PC-9 (cell line): ENCODE measurements around the gene CUEDC2. TPM values are rescaled to one million over a fixed set of nuclear protein-coding genes. Genes with fewer than 3 reads are reported as not detected.

ENCODE experiments used
- BruUV-seq: library from RNA; stranded (reverse); fragments of 400-500 nt; replicated peaks from 2 replicates; lab custom pipeline; 2021; lab: Mats Ljungman, UMichigan
- CTCF ChIA-PET: fragments of 300-600 bp; sonication (Branson Sonifier 250); formaldehyde crosslinking; loops from one replicate; lab custom pipeline; 2022; ENCODE audit warnings: antibody characterized with exemption; lab: Charles Lee
- POLR2A ChIA-PET: fragments of 300-600 bp; sonication (Branson Sonifier 250); formaldehyde crosslinking; loops from one replicate; lab custom pipeline; 2022; ENCODE audit warnings: antibody characterized with exemption; ENCODE audit not compliant: unreplicated experiment; lab: Charles Lee
- DNase-seq, 2 experiments: peaks; one replicate each; pipeline versions ENCODE4 v3.0.0 to v3.0.0-alpha.2; 2015 to 2022; ENCODE audit warnings: mixed read lengths in 1 of 2
- H2AFZ ChIP-seq: fragments of 200-600 bp; sonication (generic); 2 replicates; pipeline ENCODE4 v1.8.1; 2017; ENCODE audit warnings: antibody characterized with exemption
- H3F3A ChIP-seq: fragments of 200-600 bp; sonication (generic); 2 replicates; pipeline ENCODE4 v1.8.1; 2017; ENCODE audit warnings: antibody characterized with exemption, mild to moderate bottlenecking, low read depth; ENCODE audit not compliant: insufficient read depth
- H3K27ac ChIP-seq: fragments of 200-600 bp; sonication (generic); 2 replicates; pipeline ENCODE4 v1.6.1; 2016; ENCODE audit warnings: mixed run types
- H3K27me3 ChIP-seq: fragments of 200-600 bp; sonication (generic); 2 replicates; pipeline ENCODE4 v1.6.1; 2016; ENCODE audit warnings: low read depth, mixed run types; ENCODE audit not compliant: insufficient read depth
- H3K36me3 ChIP-seq: fragments of 200-600 bp; sonication (generic); 2 replicates; pipeline ENCODE4 v1.6.1; 2016; ENCODE audit warnings: low read depth, mixed run types
- H3K4me1 ChIP-seq: fragments of 200-600 bp; sonication (generic); replicated peaks from 2 replicates; pipeline ENCODE4 v1.6.1; 2016; ENCODE audit warnings: mixed run types; ENCODE audit not compliant: insufficient read depth
- H3K4me2 ChIP-seq: fragments of 200-600 bp; sonication (generic); 2 replicates; pipeline ENCODE4 v1.6.1; 2017; ENCODE audit warnings: mixed run types
- H3K4me3 ChIP-seq: fragments of 200-600 bp; sonication (generic); 2 replicates; pipeline ENCODE4 v1.6.1; 2016; ENCODE audit warnings: mixed run types
- H3K79me2 ChIP-seq: fragments of 200-600 bp; sonication (generic); 2 replicates; pipeline ENCODE4 v1.6.1; 2017; ENCODE audit warnings: low read depth, mixed run types
- H3K9me2 ChIP-seq: fragments of 200-600 bp; sonication (generic); 2 replicates; pipeline ENCODE4 v1.8.1; 2017; ENCODE audit warnings: mild to moderate bottlenecking; ENCODE audit not compliant: insufficient read depth
- H3K9me3 ChIP-seq: fragments of 200-600 bp; sonication (generic); 2 replicates; pipeline ENCODE4 v1.8.1; 2016; ENCODE audit warnings: low read depth; ENCODE audit not compliant: insufficient read depth
- H4K20me1 ChIP-seq: fragments of 200-600 bp; sonication (generic); 2 replicates; pipeline ENCODE4 v1.8.1; 2017; ENCODE audit not compliant: insufficient read depth
- EZH2 ChIP-seq: fragments of 200-600 bp; sonication (generic); IDR thresholded peaks from 2 replicates; pipeline ENCODE4 v1.8.0; 2017; ENCODE audit warnings: antibody characterized with exemption, low read depth
- intact Hi-C: fragments of 100-400 bp; cut with micrococcal nuclease; formaldehyde crosslinking; loops from one replicate; pipeline ENCODE4 v1.10.0; 2022; ENCODE audit not compliant: unreplicated experiment
- total RNA-seq: library from RNA; stranded (reverse); gene quantifications from 2 replicates; pipeline ENCODE4 v1.2.3, GENCODE V29; 2021
- TF ChIP-seq, protein P1 (sequence below): fragments of 200-600 bp; sonication (generic); conservative IDR thresholded peaks from 2 replicates; pipeline ENCODE4 v1.6.1; 2017; ENCODE audit warnings: mixed run types, antibody characterized with exemption, mild to moderate bottlenecking, moderate library complexity

CUEDC2 gene
- total RNA-seq, 1 experiment from 2014 or later: 46.2 TPM

DNA sequence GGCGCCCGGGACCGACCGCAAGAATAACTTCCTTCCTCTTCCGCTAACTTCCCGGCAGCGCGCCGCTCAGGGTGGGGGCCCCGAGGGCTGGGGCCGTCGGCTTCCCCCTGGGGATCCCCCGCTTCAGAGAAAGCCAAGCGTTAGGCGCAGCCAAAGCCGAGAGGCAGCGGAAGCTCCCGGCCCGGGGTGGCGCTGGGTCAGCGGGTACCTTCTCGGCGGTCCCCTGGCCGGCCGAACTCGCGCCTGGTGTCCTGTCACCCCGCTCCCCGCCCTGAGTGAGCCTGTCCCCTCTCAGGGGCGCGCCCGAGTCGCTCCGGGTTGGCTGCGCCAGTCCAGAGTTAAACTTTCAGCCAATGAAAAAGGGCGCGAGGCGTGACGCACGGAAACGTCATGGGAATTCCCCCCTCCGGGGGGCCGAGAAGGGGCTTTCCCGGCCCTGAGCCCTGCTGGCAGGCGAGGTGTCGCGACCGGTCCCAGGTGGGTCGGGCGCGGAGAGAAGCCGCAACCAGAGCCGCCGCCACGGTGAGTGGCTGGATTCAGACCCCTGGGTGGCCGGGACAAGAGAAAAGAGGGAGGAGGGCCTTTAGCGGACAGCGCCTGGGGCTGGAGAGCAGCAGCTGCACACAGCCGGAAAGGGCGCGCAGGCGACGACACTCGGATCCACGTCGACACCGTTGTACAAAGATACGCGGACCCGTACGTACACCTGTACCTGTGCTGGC, 38.1 kb downstream of the CUEDC2 start:
- CTCF ChIA-PET: interaction anchor here (0.6 to 0.7 kb wide), 2 partner anchors 29 to 164 kb away, joined by 3 to 14 read pairs; no protein-coding TSS in a partner anchor
- Histone ChIP-seq H3K9me2 (no peaks in the 10 kb centered on the region), H3K79me2 (peaks cover 5% of the 10 kb centered on the region; the same call in 1 of the 2 replicates), H4K20me1 (no peaks in the 10 kb centered on the region), H3F3A (no peaks in the 10 kb centered on the region; the same call in 1 of the 2 replicates), H2AFZ (peak overlapping the region; percentile 83), H3K27ac (peak overlapping the region; percentile 40), H3K27me3 (no peaks in the 10 kb centered on the region), H3K36me3 (no peaks in the 10 kb centered on the region), H3K4me2 (peak overlapping the region; percentile 95), H3K4me3 (peak overlapping the region; percentile 77), H3K4me1 (0 out of 2 replicates have a peak, but pooled peaks cover 6% of the 10 kb centered on the region), H3K9me3 (no peaks in the 10 kb centered on the region)
- BruUV-seq: no TSS peak
- intact Hi-C loops: loop anchor here (1.0 to 10.0 kb wide), 4 partner anchors 25 to 251 kb away; partner anchors contain the start of gene TRIM8
- peak; percentile 75 to 87 for DNase-seq
- TF ChIP-seq, protein P1, sequence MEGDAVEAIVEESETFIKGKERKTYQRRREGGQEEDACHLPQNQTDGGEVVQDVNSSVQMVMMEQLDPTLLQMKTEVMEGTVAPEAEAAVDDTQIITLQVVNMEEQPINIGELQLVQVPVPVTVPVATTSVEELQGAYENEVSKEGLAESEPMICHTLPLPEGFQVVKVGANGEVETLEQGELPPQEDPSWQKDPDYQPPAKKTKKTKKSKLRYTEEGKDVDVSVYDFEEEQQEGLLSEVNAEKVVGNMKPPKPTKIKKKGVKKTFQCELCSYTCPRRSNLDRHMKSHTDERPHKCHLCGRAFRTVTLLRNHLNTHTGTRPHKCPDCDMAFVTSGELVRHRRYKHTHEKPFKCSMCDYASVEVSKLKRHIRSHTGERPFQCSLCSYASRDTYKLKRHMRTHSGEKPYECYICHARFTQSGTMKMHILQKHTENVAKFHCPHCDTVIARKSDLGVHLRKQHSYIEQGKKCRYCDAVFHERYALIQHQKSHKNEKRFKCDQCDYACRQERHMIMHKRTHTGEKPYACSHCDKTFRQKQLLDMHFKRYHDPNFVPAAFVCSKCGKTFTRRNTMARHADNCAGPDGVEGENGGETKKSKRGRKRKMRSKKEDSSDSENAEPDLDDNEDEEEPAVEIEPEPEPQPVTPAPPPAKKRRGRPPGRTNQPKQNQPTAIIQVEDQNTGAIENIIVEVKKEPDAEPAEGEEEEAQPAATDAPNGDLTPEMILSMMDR: peak; percentile 79
- no peak for TF ChIP-seq EZH2
- POLR2A ChIA-PET: interaction anchor here (0.6 kb wide), 1 partner anchor 107 kb away, joined by 3 read pairs; no protein-coding TSS in a partner anchor

DNA sequence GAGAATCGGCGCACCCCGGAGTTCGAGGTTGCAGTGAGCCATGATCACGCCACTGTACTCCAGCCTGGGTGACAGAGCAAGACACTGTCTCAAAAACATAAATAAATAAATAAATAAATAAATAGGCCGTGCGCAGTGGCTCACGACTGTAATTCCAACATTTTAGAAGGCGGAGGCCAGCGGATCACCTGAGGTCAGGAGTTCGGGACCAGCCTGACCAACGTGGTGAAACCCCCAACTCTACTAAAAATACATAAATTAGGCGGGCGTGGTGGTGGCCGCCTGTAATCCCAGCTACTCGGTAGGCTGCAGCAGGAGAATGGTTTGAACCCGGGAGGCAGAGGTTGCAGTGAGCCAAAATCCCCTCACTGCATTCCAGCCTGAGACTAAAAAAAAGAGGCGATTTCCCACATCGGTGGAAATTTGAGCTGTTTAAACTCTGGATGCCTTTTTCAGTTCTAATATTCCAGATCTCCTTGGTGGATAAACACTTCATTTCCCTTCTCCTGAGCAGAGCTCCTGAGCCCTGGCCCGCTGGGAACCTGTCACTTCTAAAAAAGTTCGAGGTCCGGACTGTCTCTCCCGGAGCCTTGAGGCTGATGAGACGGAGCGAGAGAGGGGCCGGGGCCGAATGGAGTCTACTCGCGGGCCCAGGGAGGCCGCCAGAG, 38.8 kb downstream of the CUEDC2 start:
- no peak for DNase-seq
- Histone ChIP-seq H4K20me1 (no peaks in the 10 kb centered on the region), H3K9me2 (no peaks in the 10 kb centered on the region), H2AFZ (peak overlapping the region; percentile 83), H3K27me3 (no peaks in the 10 kb centered on the region), H3K4me2 (peak overlapping the region; percentile 95), H3F3A (no peaks in the 10 kb centered on the region; the same call in 1 of the 2 replicates), H3K4me1 (0 out of 2 replicates have a peak, but pooled peaks cover 6% of the 10 kb centered on the region), H3K9me3 (no peaks in the 10 kb centered on the region), H3K4me3 (peak overlapping the region; percentile 77; the same call in 1 of the 2 replicates), H3K79me2 (peaks cover 5% of the 10 kb centered on the region; the same call in 1 of the 2 replicates), H3K36me3 (no peaks in the 10 kb centered on the region), H3K27ac (no peak overlapping the region)
- POLR2A ChIA-PET: no interaction called here
- BruUV-seq: TSS peak; percentile 69
- TF ChIP-seq EZH2: no peak
- TF ChIP-seq, protein P1: no peak
- intact Hi-C loops: loop anchor here (1.0 to 10.0 kb wide), 4 partner anchors 25 to 251 kb away; partner anchors contain the start of gene TRIM8
- CTCF ChIA-PET: interaction anchor here (0.6 to 0.7 kb wide), 2 partner anchors 29 to 164 kb away, joined by 3 to 14 read pairs; no protein-coding TSS in a partner anchor

DNA sequence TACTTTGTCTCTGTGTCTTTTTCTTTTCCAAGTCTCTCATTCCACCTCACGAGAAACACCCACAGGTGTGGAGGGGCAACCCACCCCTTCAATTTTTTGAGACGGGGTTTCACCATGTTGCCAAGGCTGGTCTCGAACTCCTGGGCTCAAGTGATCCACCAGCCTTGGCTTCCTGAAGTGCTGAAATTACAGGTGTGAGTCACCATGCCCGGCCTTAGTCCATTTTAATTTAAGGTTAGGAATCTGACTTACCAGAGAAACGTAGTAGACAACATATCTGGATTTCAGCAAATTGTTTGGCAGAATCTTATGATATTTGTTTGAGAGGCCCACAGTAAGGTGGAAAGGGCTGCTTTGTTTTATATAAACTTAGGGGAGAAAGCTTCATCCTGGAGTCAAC, 40.1 kb downstream of the CUEDC2 start:
- POLR2A ChIA-PET: no interaction called here
- TF ChIP-seq, protein P1: no peak
- TF ChIP-seq EZH2: no peak

More for the DNA sequence above, 40.1 kb downstream of the CUEDC2 start:
- intact Hi-C loops: loop anchor here (5.0 to 10.0 kb wide), 2 partner anchors 85 to 252 kb away; partner anchors contain the start of gene TRIM8
- no peak for DNase-seq
- no peak overlapping the region for H3K4me2 ChIP-seq
- no peaks in the 10 kb centered on the region for H3K9me2 ChIP-seq
- no peak overlapping the region for H3K27ac ChIP-seq
- BruUV-seq: no TSS peak
- no peak overlapping the region for H2AFZ ChIP-seq
- H3K36me3 ChIP-seq: no peaks in the 10 kb centered on the region
- CTCF ChIA-PET: interaction anchor here (0.7 kb wide), 1 partner anchor 164 kb away, joined by 3 read pairs; no protein-coding TSS in a partner anchor
- H3K79me2 ChIP-seq: peaks cover 5% of the 10 kb centered on the region; the same call in 1 of the 2 replicates
- H3K4me3 ChIP-seq: no peak overlapping the region
- no peaks in the 10 kb centered on the region for H3K27me3 ChIP-seq
- no peaks in the 10 kb centered on the region for H4K20me1 ChIP-seq
- H3K4me1 ChIP-seq: 0 out of 2 replicates have a peak, but pooled peaks cover 6% of the 10 kb centered on the region
- no peaks in the 10 kb centered on the region for H3K9me3 ChIP-seq
- no peaks in the 10 kb centered on the region; the same call in 1 of the 2 replicates for H3F3A ChIP-seq
